GM06990 (cell line): ENCODE measurements around the gene LINGO3.
"Not testable (repeated sequence)": the region's sequence is repeated elsewhere in the genome, so short reads cannot be mapped to it uniquely, and the experiment has no call there.

Source experiments
- DNase-seq: peaks from one replicate; pipeline ENCODE4 v3.0.0-alpha.2; 2011; ENCODE audit not compliant: insufficient read length; ENCODE audit errors: extremely low read depth
- H3K27me3 ChIP-seq: replicated peaks from 2 replicates; pipeline ENCODE4 v1.6.0; 2011; ENCODE audit warnings: low read length; ENCODE audit not compliant: control insufficient read depth, insufficient read depth
- H3K36me3 ChIP-seq: 2 replicates; pipeline ENCODE4 v1.5.1; 2011; ENCODE audit warnings: low read length; ENCODE audit not compliant: control insufficient read depth, insufficient read depth
- H3K4me3 ChIP-seq: replicated peaks from 2 replicates; pipeline ENCODE4 v1.5.1; 2011; ENCODE audit warnings: low read depth, mild to moderate bottlenecking, control low read depth, low read length
- TF ChIP-seq, protein P1 (sequence below): IDR thresholded peaks from 2 replicates; pipeline ENCODE4 v1.5.1; 2011; ENCODE audit warnings: low read length, control low read depth, mild to moderate bottlenecking, inconsistent platforms; ENCODE audit not compliant: insufficient read depth, poor library complexity, severe bottlenecking

Gene LINGO3

DNA sequence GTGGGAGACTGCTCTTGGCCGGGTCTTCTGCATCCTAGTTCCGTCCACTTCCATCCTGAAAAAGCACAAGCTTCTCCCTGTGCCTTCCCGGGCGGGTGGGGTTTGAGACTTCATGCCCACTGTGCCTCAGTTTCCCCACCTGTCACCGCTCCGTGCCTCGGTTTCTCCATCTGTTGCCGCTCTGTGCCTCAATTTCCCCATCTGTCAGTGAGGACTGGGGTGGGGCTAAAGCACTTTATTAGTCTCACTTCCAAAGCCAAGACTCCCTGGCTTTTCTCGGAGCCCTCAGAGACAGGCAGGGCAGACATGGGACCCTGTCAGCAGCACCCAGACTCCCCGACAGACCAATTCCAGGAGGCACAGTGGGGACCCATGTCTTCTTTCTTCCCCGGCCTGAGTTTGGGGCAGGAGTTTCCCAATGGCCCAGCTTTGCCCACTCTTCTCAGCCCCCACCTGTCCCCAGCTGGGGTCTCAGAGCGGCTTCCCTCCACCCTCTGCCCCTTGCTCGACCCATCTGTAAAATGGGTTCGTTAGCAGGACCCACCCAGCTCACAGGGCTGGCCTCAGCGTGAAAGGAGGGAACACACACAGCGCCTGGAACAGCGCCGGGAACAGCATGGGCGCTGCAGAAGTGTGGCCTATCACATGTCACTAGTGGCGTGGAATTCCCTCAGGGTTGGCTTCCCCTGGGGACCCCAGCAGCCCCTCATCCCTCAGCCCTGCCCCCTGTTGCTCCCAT, 21.4 kb downstream of the LINGO3 start:
- no peaks in the 10 kb centered on the region for H3K27me3 ChIP-seq
- H3K36me3 ChIP-seq: no peaks in the 10 kb centered on the region
- TF ChIP-seq, protein P1, sequence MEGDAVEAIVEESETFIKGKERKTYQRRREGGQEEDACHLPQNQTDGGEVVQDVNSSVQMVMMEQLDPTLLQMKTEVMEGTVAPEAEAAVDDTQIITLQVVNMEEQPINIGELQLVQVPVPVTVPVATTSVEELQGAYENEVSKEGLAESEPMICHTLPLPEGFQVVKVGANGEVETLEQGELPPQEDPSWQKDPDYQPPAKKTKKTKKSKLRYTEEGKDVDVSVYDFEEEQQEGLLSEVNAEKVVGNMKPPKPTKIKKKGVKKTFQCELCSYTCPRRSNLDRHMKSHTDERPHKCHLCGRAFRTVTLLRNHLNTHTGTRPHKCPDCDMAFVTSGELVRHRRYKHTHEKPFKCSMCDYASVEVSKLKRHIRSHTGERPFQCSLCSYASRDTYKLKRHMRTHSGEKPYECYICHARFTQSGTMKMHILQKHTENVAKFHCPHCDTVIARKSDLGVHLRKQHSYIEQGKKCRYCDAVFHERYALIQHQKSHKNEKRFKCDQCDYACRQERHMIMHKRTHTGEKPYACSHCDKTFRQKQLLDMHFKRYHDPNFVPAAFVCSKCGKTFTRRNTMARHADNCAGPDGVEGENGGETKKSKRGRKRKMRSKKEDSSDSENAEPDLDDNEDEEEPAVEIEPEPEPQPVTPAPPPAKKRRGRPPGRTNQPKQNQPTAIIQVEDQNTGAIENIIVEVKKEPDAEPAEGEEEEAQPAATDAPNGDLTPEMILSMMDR: no peak
- no peak for DNase-seq
- no peak overlapping the region for H3K4me3 ChIP-seq

DNA sequence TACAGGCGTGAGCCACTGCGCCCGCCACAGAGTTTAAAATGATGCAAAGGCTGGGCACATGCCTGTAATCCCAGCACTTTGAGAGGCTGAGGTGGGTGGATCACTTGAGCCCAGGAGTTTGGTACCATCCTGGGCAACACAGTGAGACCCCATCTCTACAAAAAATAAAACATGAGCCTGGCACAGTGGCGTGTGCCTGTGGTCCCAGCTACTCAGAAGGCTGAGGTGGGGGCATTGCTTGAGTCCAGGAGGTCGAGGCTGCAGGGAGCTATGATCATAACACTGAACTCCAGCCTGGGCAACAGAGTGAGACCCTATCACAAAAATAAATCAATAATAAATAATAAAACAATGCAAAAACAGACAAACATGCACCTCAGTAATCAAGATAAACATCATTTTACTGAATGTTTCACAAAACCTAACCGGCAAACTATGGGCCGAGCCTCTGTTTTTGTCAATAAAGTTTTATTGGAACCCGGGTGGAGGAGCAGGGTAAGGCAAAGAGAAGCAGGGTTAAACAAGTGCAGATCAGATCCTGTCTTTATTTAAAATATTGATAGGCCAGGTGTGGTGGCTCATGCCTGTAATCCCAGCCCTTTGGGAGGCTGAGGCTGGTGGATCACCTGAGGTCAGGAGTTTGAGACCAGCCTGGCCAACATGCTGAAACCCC, 24.0 kb downstream of the LINGO3 start:
- no peaks in the 10 kb centered on the region for H3K27me3 ChIP-seq
- no peak for DNase-seq
- no peak overlapping the region for H3K4me3 ChIP-seq
- no peaks in the 10 kb centered on the region for H3K36me3 ChIP-seq
- TF ChIP-seq, protein P1: no peak

DNA sequence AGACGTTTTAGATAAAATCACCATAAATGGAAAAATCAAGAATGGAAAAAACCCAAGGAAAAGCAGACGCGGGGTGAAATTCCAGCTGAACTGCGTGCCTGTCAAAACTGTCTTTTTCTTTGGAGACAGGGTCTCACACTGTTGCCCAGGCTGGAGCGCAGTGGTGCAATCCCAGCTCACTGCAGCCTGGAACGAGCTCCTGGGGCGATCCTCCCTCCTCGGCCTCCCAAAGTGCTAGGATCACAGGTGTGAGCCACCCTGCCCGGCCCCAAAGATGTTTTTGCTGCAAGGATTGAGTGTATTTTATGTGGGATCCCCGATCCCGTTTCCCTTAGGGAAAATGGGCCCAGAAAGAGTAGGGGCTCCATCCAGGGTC, 25.1 kb downstream of the LINGO3 start:
- H3K27me3 ChIP-seq: no peaks in the 10 kb centered on the region
- no peak overlapping the region for H3K4me3 ChIP-seq
- TF ChIP-seq, protein P1: no peak
- no peak for DNase-seq
- H3K36me3 ChIP-seq: no peaks in the 10 kb centered on the region

DNA sequence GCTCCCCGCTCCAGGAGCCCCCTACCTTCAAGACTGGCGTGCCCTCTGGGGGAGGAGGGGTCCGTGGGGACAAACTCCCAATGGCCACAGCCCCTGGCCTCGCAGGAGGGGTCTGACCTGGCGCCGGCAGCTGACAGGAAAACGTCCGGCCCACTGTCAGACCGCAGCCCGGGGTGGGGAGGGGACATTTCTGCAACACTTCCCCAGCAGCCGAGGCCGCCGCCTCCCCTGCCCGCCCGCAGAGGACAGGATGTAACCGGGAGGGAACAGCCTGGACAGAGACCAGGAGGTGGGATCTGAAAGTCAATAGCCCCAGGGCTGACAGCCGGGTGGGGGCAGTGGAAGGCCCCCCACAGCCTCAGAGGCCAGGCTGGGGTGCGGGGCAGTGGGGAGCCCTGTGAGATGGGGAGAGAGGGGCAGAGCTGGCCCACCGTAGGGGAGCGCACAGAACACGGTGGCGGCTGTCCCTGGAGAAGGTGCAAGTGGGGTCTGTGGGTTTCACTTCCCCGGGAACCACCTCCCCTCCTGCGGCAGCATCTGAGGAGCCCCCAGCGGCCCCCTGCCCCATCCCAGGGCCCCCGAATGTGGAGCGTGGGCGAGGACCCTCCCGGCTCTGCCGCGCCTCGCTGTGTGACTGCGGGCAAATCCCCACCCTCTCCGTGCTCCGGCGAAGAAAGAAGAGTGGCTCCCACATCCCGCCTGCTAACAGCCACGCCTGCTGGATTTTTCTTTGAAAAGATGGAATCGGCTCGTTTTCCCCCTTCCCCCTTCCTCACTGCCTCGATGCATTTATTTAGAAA, 25.7 kb downstream of the LINGO3 start, which contains the start of gene PEAK3:
Gene PEAK3 (minus strand): TSS at position 114 of the 800 bp plus-strand sequence. CDS start 1,244 bp downstream, outside the sequence.
- TF ChIP-seq, protein P1: no peak
- no peaks in the 10 kb centered on the region for H3K36me3 ChIP-seq
- H3K27me3 ChIP-seq: no peaks in the 10 kb centered on the region
- peak; percentile 60 for DNase-seq
- peak within 1 kb of the TSS; percentile 19; the same call in 1 of the 2 replicates for H3K4me3 ChIP-seq

DNA sequence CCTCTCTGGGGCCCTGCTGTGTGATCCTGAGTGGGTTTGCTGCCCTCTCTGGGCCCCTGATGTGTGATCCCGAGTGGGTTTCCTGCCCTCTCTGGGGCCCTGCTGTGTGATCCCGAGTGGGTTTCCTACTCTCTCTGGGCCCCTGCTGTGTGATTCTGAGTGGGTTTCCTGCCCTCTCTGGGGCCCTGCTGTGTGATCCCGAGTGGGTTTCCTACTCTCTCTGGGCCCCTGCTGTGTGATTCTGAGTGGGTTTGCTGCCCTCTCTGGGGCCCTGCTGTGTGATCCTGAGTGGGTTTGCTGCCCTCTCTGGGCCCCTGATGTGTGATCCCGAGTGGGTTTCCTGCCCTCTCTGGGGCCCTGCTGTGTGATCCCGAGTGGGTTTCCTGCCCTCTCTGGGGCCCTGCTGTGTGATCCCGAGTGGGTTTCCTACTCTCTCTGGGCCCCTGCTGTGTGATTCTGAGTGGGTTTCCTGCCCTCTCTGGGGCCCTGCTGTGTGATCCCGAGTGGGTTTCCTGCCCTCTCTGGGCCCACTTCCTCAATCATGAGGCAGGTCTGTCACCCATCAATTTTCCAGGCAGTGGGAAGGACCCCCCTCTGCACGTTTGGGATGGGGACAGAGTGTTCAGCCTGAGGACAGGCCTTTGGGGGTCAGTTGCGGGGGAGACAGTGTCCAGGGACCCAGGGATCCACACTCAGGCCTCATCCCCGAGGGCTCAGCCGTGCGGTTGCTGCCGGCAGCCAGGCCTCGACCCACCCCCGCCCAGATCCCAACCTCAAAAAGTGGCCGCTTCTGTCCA, 26.5 kb downstream of the LINGO3 start:
- DNase-seq, H3K27me3 ChIP-seq, H3K36me3 ChIP-seq: not testable (repeated sequence)
- H3K4me3 ChIP-seq: peak overlapping the region; percentile 19; the same call in 1 of the 2 replicates
